PC-3 (cell line): ENCODE results near the gene TYRO3. TPM values are rescaled to one million over a fixed set of nuclear protein-coding genes. Genes with fewer than 3 reads are reported as not detected.

ENCODE experiments used
- ATAC-seq: fragments of 200-7000 bp; cut with Tn5 transposase; 2 replicates; pipeline ENCODE4 v1.9.1; 2020; ENCODE audit warnings: mild to moderate bottlenecking, moderate library complexity
- BruUV-seq: library from RNA; stranded (reverse); fragments of 400-500 nt; replicated peaks from 2 replicates; lab custom pipeline; 2021; lab: Mats Ljungman, UMichigan
- CTCF ChIA-PET: fragments of 300-600 bp; sonication (Branson Sonifier 250); formaldehyde crosslinking; loops from one replicate; lab custom pipeline; 2022; ENCODE audit warnings: antibody characterized with exemption; lab: Charles Lee
- POLR2A ChIA-PET: fragments of 300-600 bp; sonication (Branson Sonifier 250); formaldehyde crosslinking; loops from one replicate; lab custom pipeline; 2022; ENCODE audit warnings: antibody characterized with exemption; ENCODE audit not compliant: unreplicated experiment; lab: Charles Lee
- DNase-seq: peaks from one replicate; pipeline ENCODE4 v3.0.0-alpha.2; 2015
- H2AFZ ChIP-seq: fragments of 300-600 bp; sonication (generic); 2 replicates; pipeline ENCODE4 v1.6.0; 2016; ENCODE audit warnings: antibody characterized with exemption, low read length
- H3F3A ChIP-seq: fragments of 300-600 bp; sonication (generic); one replicate; pipeline ENCODE4 v1.6.0; 2017; ENCODE audit warnings: antibody characterized with exemption, low read length, control low read depth, mild to moderate bottlenecking; ENCODE audit not compliant: unreplicated experiment
- H3K27ac ChIP-seq: fragments of 300-600 bp; sonication (generic); 2 replicates; pipeline ENCODE4 v1.5.1; 2016; ENCODE audit warnings: mild to moderate bottlenecking, low read length
- H3K27me3 ChIP-seq: fragments of 300-600 bp; sonication (generic); 2 replicates; pipeline ENCODE4 v1.6.1; 2016; ENCODE audit warnings: low read length, mixed read lengths
- H3K36me3 ChIP-seq: fragments of 300-600 bp; sonication (generic); 2 replicates; pipeline ENCODE4 v1.6.1; 2016; ENCODE audit warnings: low read depth, mixed run types, low read length, mixed read lengths
- H3K4me1 ChIP-seq: fragments of 300-600 bp; sonication (generic); 2 replicates; pipeline ENCODE4 v1.5.1; 2016; ENCODE audit warnings: low read length; ENCODE audit not compliant: insufficient read depth
- H3K4me2 ChIP-seq: fragments of 300-600 bp; sonication (generic); 2 replicates; pipeline ENCODE4 v1.6.0; 2016; ENCODE audit warnings: low read length
- H3K4me3 ChIP-seq: fragments of 300-600 bp; sonication (generic); 2 replicates; pipeline ENCODE4 v1.5.1; 2016; ENCODE audit warnings: mild to moderate bottlenecking, low read length, mixed read lengths
- H3K79me2 ChIP-seq: fragments of 300-600 bp; sonication (generic); 2 replicates; pipeline ENCODE4 v1.6.1; 2017; ENCODE audit warnings: low read length, mixed read lengths
- H3K9ac ChIP-seq: fragments of 300-600 bp; sonication (generic); 2 replicates; pipeline ENCODE4 v1.6.0; 2016; ENCODE audit warnings: mild to moderate bottlenecking, low read length
- H3K9me2 ChIP-seq: fragments of 300-600 bp; sonication (generic); replicated peaks from 2 replicates; pipeline ENCODE4 v1.6.1; 2016; ENCODE audit warnings: mixed run types, low read length, mixed read lengths
- H3K9me3 ChIP-seq: fragments of 300-600 bp; sonication (generic); 2 replicates; pipeline ENCODE4 v1.6.1; 2016; ENCODE audit warnings: low read length, mixed read lengths
- H4K20me1 ChIP-seq: fragments of 300-600 bp; sonication (generic); 2 replicates; pipeline ENCODE4 v1.6.1; 2016; ENCODE audit warnings: low read length, mixed read lengths
- CTCF ChIP-seq: fragments of 300-600 bp; sonication (generic); conservative IDR thresholded peaks from 2 replicates; pipeline ENCODE4 v1.5.1; 2017; ENCODE audit warnings: antibody characterized with exemption, low read depth, mild to moderate bottlenecking, low read length
- EZH2 ChIP-seq: fragments of 300-600 bp; sonication (generic); IDR thresholded peaks from one replicate; pipeline ENCODE4 v1.6.1; 2017; ENCODE audit warnings: antibody characterized with exemption, mild to moderate bottlenecking, low read length; ENCODE audit not compliant: unreplicated experiment
- EZH2phosphoT487 ChIP-seq: fragments of 300-600 bp; sonication (generic); IDR thresholded peaks from 2 replicates; pipeline ENCODE4 v1.6.1; 2018; ENCODE audit warnings: mild to moderate bottlenecking, antibody characterized with exemption, low read length, borderline replicate concordance
- intact Hi-C: fragments of 100-400 bp; cut with micrococcal nuclease; formaldehyde crosslinking; loops from 2 replicates; pipeline ENCODE4 v1.9.0; 2023
- total RNA-seq: library from RNA; depleted of rRNA; stranded (reverse); fragments of >200 nt; gene quantifications from 2 replicates; pipeline ENCODE4 v1.2.3, GENCODE V29; 2014

TYRO3 gene
- total RNA-seq, 1 experiment from 2014 or later: 23.5 TPM

- Histone ChIP-seq H4K20me1 (no peaks in the 10 kb centered on the region), H3K4me1 (peaks cover 5% of the 10 kb centered on the region; the same call in 1 of the 2 replicates), H3K27ac (no peak overlapping the region), H3K9me2 (no peaks in the 10 kb centered on the region), H3K9ac (no peak overlapping the region), H3K4me3 (no peak overlapping the region), H2AFZ (no peak overlapping the region), H3K27me3 (no peaks in the 10 kb centered on the region), H3K36me3 (no peaks in the 10 kb centered on the region), H3K79me2 (0 out of 2 replicates have a peak, but pooled peaks cover 1% of the 10 kb centered on the region), H3F3A (no peaks in the 10 kb centered on the region), H3K9me3 (no peaks in the 10 kb centered on the region), H3K4me2 (no peak overlapping the region)
- intact Hi-C loops: no loop called here
- ChIA-PET CTCF (no interaction called here), POLR2A (interaction anchor here (0.6 kb wide), 1 partner anchor 71 kb away, joined by 4 read pairs; no protein-coding TSS in a partner anchor)
- BruUV-seq: no TSS peak
- ATAC-seq (no peak), DNase-seq (no peak)
- TF ChIP-seq EZH2phosphoT487: no peak
- TF ChIP-seq CTCF: no peak
- TF ChIP-seq EZH2: no peak
These were observed 6.0 kb downstream of the TYRO3 start for GRCh38 chr15:41564960-41565502.

GRCh38 chr15:41565702-41566101 is 6.7 kb downstream of the TYRO3 start:
- ChIA-PET POLR2A (no interaction called here), CTCF (no interaction called here)
- no peaks in the 10 kb centered on the region for H4K20me1 ChIP-seq
- H3K9me3 ChIP-seq: no peaks in the 10 kb centered on the region
- no peak for TF ChIP-seq EZH2
- no peak for TF ChIP-seq CTCF
- no peak for TF ChIP-seq EZH2phosphoT487
- no peaks in the 10 kb centered on the region for H3F3A ChIP-seq
- no peaks in the 10 kb centered on the region for H3K9me2 ChIP-seq
- H3K79me2 ChIP-seq: no peaks in the 10 kb centered on the region
- no peak overlapping the region for H2AFZ ChIP-seq
- no peaks in the 10 kb centered on the region for H3K27me3 ChIP-seq
- H3K36me3 ChIP-seq: no peaks in the 10 kb centered on the region
- DNase-seq (no peak), ATAC-seq (no peak)
- no peak overlapping the region for H3K27ac ChIP-seq
- BruUV-seq: no TSS peak
- H3K4me2 ChIP-seq: no peak overlapping the region
- no peak overlapping the region for H3K9ac ChIP-seq
- no peak overlapping the region for H3K4me3 ChIP-seq
- no peaks in the 10 kb centered on the region for H3K4me1 ChIP-seq
- intact Hi-C loops: no loop called here

GRCh38 chr15:41566121-41566885 is 7.3 kb downstream of the TYRO3 start:
- no peaks in the 10 kb centered on the region for H3K27me3 ChIP-seq
- no peak overlapping the region for H3K4me3 ChIP-seq
- no peaks in the 10 kb centered on the region for H4K20me1 ChIP-seq
- no peak overlapping the region for H2AFZ ChIP-seq
- intact Hi-C loops: no loop called here
- no peaks in the 10 kb centered on the region for H3K9me2 ChIP-seq
- H3K27ac ChIP-seq: no peak overlapping the region
- ATAC-seq (no peak), DNase-seq (no peak)
- ChIA-PET POLR2A (no interaction called here), CTCF (no interaction called here)
- no peak overlapping the region for H3K4me2 ChIP-seq
- no peaks in the 10 kb centered on the region for H3K9me3 ChIP-seq
- H3F3A ChIP-seq: no peaks in the 10 kb centered on the region
- no peak for TF ChIP-seq CTCF
- no peak for TF ChIP-seq EZH2
- TF ChIP-seq EZH2phosphoT487: no peak
- H3K4me1 ChIP-seq: no peaks in the 10 kb centered on the region
- H3K36me3 ChIP-seq: no peaks in the 10 kb centered on the region
- H3K79me2 ChIP-seq: no peaks in the 10 kb centered on the region
- no peak overlapping the region for H3K9ac ChIP-seq
- BruUV-seq: no TSS peak
